Measurements from ENCODE around the gene DDX24.

DDX24 gene

DNA sequence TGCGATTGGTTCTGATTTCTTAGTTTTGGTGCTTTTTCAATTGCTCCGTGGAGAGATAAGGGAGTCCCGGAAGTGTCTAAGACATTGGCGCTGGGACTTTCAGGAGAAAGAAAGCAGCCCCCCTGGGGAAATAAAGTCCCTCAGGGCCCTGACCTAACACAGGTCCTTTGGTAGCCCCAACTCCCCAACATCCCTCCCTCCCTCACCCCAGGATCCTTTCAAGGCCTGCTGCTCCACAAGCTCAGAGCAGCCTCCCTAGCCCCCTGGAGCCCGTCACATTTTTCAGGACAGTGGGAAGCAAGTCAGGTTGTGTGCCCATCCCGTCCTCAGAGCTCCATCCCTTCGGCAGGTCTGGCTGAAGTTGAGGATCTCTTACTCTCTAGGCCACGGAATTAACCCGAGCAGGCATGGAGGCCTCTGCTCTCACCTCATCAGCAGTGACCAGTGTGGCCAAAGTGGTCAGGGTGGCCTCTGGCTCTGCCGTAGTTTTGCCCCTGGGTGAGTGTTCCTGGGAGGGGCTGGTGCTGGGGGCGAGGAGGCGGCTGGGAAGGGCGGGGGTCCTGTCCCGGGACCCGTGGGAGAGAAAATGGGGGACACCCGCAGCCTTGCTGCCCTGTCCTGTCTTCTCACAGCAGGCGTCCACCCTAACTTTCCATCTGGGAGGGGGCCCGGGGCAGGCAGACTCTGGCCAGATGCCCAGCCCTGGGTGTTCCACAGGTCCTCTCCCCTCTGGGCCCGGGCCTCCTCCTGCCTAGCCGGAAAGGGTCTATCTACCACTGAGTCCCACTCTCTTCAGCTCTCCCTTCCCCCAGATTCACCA is 30.5 kb upstream of the DDX24 start:
- no peak overlapping the region for H3K4me3 ChIP-seq (ENCODE audit: low read depth, low read length)
- no peak for DNase-seq (ENCODE audit: low read depth)
- TF ChIP-seq, protein P1, sequence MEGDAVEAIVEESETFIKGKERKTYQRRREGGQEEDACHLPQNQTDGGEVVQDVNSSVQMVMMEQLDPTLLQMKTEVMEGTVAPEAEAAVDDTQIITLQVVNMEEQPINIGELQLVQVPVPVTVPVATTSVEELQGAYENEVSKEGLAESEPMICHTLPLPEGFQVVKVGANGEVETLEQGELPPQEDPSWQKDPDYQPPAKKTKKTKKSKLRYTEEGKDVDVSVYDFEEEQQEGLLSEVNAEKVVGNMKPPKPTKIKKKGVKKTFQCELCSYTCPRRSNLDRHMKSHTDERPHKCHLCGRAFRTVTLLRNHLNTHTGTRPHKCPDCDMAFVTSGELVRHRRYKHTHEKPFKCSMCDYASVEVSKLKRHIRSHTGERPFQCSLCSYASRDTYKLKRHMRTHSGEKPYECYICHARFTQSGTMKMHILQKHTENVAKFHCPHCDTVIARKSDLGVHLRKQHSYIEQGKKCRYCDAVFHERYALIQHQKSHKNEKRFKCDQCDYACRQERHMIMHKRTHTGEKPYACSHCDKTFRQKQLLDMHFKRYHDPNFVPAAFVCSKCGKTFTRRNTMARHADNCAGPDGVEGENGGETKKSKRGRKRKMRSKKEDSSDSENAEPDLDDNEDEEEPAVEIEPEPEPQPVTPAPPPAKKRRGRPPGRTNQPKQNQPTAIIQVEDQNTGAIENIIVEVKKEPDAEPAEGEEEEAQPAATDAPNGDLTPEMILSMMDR (IDR thresholded peaks at IDR 0.05; ENCODE audit: low read depth, low read length, missing control alignments), result no peak
- in situ Hi-C loops (cut with HindIII; ENCODE audit: low sequenced_read_pairs), result no loop called here

GRCh38 chr14:94110552-94111181 is 29.7 kb upstream of the DDX24 start, which contains the start of gene IFI27:
TSS of gene IFI27 (plus strand) at chr14:94110736.
- in situ Hi-C loops (cut with HindIII; ENCODE audit: low sequenced_read_pairs), result no loop called here
- no peak within 1 kb of the TSS for H3K4me3 ChIP-seq (ENCODE audit: low read depth, low read length)
- DNase-seq (ENCODE audit: low read depth), result no peak
- TF ChIP-seq, protein P1 (IDR thresholded peaks at IDR 0.05; ENCODE audit: low read depth, low read length, missing control alignments), result no peak

DNA sequence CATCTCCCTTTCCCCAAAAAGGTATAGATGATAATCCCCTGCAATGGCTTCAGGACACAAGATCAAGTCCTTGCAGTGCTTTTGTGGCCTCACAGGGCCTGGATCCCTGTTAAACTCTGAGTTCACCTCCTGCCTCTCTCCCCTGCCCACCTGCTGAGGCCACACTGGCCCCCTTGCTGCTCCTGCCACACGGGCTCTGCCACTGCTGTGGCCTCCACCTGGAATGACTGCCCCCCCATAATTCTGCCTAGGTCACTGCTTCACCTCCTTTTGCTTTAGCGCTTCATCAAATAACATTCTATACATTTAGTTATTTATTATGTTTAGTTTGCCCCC is 28.9 kb upstream of the DDX24 start:
- in situ Hi-C loops (cut with HindIII; ENCODE audit: low sequenced_read_pairs), result no loop called here
- DNase-seq (ENCODE audit: low read depth), result no peak
- no peak overlapping the region for H3K4me3 ChIP-seq (ENCODE audit: low read depth, low read length)
- TF ChIP-seq, protein P1 (IDR thresholded peaks at IDR 0.05; ENCODE audit: low read depth, low read length, missing control alignments), result no peak

- DNase-seq (ENCODE audit: low read depth), result no peak
- H3K4me3 ChIP-seq (ENCODE audit: low read depth, low read length), result no peak overlapping the region
- TF ChIP-seq, protein P1 (IDR thresholded peaks at IDR 0.05; ENCODE audit: low read depth, low read length, missing control alignments), result no peak
- in situ Hi-C loops (cut with HindIII; ENCODE audit: low sequenced_read_pairs), result no loop called here
These were observed 23.7 kb upstream of the DDX24 start for GRCh38 chr14:94104731-94105130.

DNA sequence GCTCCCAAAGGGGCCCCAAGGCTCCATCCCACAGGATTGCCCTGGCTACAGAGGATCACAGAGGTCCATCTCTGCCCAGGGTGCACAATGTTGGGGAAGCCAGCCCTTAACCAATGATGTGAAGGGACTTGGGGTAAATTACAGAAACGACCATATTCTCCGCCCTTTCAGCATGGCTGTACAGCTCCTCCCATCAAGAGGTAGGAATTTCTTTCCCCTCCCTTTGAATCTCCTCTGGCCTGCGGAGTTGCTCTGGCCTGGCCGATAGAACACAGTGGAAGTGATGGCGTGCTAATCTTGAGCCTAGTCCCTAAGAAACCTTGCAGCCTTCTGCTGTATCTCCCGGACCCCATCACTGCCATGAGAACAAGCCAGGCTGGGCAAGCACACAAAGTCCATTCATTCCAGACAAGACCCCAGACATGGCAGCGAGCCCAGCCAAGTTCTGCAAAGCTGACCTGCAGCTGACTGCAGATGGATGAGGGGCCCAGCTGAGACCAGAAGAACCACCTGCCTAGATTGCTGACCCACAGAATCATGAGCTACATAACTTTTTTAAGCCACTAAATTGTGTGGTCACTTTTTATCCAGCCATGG is 22.6 kb upstream of the DDX24 start:
- in situ Hi-C loops (cut with HindIII; ENCODE audit: low sequenced_read_pairs), result no loop called here
- H3K4me3 ChIP-seq (ENCODE audit: low read depth, low read length), result no peak overlapping the region

DNA sequence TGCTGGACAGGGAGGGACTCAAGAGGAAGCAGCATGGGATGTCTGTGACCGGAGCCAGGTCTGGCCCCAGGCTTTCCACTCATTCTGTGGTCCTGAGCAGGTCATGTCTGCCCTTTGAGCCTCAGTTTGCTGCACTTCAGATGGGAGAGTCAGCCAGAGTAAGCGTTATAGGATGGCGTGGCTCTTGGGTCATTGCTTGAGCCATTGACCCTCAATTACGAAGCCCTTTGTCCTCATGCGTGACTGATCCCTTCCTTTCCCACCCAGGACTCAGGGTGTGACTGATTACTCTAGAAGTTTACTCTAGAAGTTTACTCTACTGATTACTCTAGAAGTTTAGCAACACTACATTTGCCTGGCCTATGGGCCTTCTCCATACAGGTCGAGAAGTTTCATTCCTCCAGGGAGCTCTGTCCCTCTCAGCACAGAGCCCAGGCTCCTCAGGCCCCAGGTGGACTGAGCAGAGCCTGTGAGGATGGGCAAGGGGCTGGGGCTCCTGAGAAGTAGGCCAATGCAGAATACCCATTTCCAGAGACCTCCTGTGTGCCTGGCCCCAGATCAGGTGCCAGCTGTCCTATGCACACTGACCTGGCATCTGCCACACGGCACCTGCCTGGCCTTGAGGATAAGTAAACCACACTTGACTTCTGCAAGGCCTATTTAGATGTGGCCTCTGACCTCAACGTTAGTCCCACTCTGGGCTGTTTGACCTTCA is 21.9 kb upstream of the DDX24 start:
- H3K4me3 ChIP-seq (ENCODE audit: low read depth, low read length), result no peak overlapping the region
- in situ Hi-C loops (cut with HindIII; ENCODE audit: low sequenced_read_pairs), result no loop called here
- DNase-seq (ENCODE audit: low read depth), result no peak
- TF ChIP-seq, protein P1 (IDR thresholded peaks at IDR 0.05; ENCODE audit: low read depth, low read length, missing control alignments), result no peak

More for the DNA sequence above, 22.6 kb upstream of the DDX24 start:
- peak; percentile 60 for DNase-seq (ENCODE audit: low read depth)
- TF ChIP-seq, protein P1 (IDR thresholded peaks at IDR 0.05; ENCODE audit: low read depth, low read length, missing control alignments), result no peak
